ENCODE measurements around the gene VPS13D.

DNA sequence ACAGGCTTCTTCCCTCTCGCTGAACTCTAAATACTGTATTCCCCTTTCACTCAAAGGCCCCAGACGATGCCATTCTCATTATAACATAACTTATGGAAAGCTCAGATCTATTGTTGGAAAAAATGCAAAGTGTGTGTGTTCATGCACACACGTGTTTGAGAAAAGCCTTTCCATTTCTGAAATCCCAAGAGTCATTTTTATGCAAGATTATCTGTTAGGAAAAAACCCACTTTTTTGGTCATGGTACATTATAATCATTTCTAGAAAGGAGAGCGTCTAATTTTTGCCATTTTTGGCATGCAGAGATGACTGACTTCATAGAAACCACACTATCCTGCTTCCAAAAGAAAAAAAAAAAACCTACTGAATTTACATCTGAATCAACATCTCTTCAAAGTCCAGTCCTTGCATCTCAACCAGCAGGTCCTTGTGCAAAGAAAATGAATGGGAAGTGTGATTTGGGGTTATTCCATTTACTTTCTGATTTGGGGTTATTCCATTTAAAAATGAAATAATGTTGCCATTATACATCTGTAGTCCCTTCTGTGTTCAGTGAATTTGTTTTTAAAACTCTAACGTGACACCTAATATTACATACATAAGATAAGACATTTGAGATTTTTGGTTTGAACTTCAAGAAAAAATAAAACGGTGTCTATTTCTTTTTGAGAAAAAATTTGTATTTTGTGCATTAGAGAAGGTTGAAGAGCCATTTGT lies 237.9 kb downstream of the VPS13D start:
- TF ChIP-seq, protein P1, sequence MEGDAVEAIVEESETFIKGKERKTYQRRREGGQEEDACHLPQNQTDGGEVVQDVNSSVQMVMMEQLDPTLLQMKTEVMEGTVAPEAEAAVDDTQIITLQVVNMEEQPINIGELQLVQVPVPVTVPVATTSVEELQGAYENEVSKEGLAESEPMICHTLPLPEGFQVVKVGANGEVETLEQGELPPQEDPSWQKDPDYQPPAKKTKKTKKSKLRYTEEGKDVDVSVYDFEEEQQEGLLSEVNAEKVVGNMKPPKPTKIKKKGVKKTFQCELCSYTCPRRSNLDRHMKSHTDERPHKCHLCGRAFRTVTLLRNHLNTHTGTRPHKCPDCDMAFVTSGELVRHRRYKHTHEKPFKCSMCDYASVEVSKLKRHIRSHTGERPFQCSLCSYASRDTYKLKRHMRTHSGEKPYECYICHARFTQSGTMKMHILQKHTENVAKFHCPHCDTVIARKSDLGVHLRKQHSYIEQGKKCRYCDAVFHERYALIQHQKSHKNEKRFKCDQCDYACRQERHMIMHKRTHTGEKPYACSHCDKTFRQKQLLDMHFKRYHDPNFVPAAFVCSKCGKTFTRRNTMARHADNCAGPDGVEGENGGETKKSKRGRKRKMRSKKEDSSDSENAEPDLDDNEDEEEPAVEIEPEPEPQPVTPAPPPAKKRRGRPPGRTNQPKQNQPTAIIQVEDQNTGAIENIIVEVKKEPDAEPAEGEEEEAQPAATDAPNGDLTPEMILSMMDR (conservative IDR thresholded peaks at IDR 0.05; ENCODE audit: low read depth, low read length), result no peak
- TF ChIP-seq POLR2A (IDR thresholded peaks at IDR 0.05; ENCODE audit: low read depth, low read length), result no peak
- TF ChIP-seq MXI1 (IDR thresholded peaks at IDR 0.05; ENCODE audit: borderline replicate concordance, low read depth, low read length), result no peak
- TF ChIP-seq CEBPB (IDR thresholded peaks at IDR 0.05; ENCODE audit: low read depth, low read length), result no peak
- no peak for TF ChIP-seq MAFK (IDR thresholded peaks at IDR 0.05; ENCODE audit: low read depth, low read length)
- TF ChIP-seq RCOR1 (IDR thresholded peaks at IDR 0.05; ENCODE audit: insufficient replicate concordance, low read length), result no peak
- no peak for TF ChIP-seq BHLHE40 (IDR thresholded peaks at IDR 0.05; ENCODE audit: low read depth, low read length)
- no peak for TF ChIP-seq NFE2L2 (IDR thresholded peaks at IDR 0.05; ENCODE audit: low read depth, low read length)
- TF ChIP-seq, protein P2, sequence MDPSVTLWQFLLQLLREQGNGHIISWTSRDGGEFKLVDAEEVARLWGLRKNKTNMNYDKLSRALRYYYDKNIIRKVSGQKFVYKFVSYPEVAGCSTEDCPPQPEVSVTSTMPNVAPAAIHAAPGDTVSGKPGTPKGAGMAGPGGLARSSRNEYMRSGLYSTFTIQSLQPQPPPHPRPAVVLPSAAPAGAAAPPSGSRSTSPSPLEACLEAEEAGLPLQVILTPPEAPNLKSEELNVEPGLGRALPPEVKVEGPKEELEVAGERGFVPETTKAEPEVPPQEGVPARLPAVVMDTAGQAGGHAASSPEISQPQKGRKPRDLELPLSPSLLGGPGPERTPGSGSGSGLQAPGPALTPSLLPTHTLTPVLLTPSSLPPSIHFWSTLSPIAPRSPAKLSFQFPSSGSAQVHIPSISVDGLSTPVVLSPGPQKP (IDR thresholded peaks at IDR 0.05; ENCODE audit: borderline replicate concordance, low read depth, low read length), result no peak
- no peak for TF ChIP-seq RAD21 (IDR thresholded peaks at IDR 0.05; ENCODE audit: low read length)
- TF ChIP-seq, protein P3, sequence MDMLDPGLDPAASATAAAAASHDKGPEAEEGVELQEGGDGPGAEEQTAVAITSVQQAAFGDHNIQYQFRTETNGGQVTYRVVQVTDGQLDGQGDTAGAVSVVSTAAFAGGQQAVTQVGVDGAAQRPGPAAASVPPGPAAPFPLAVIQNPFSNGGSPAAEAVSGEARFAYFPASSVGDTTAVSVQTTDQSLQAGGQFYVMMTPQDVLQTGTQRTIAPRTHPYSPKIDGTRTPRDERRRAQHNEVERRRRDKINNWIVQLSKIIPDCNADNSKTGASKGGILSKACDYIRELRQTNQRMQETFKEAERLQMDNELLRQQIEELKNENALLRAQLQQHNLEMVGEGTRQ (IDR thresholded peaks at IDR 0.05; ENCODE audit: low read depth, low read length), result no peak
- no peak for TF ChIP-seq MAZ (IDR thresholded peaks at IDR 0.05; ENCODE audit: borderline replicate concordance, low read depth, low read length)
- TF ChIP-seq RFX5 (IDR thresholded peaks at IDR 0.05; ENCODE audit: low read depth, low read length), result no peak
- no peak for TF ChIP-seq CHD1 (IDR thresholded peaks at IDR 0.05; ENCODE audit: low read depth, low read length)
